HG03432 (cell line): ENCODE data around the gene CELSR2.

Experiments used
- ATAC-seq: cut with Tn5 transposase; IDR thresholded peaks from one replicate; pipeline ENCODE4 v1.9.1; 2021; ENCODE audit warnings: mild to moderate bottlenecking, moderate library complexity; ENCODE audit not compliant: unreplicated experiment

CELSR2 gene

DNA sequence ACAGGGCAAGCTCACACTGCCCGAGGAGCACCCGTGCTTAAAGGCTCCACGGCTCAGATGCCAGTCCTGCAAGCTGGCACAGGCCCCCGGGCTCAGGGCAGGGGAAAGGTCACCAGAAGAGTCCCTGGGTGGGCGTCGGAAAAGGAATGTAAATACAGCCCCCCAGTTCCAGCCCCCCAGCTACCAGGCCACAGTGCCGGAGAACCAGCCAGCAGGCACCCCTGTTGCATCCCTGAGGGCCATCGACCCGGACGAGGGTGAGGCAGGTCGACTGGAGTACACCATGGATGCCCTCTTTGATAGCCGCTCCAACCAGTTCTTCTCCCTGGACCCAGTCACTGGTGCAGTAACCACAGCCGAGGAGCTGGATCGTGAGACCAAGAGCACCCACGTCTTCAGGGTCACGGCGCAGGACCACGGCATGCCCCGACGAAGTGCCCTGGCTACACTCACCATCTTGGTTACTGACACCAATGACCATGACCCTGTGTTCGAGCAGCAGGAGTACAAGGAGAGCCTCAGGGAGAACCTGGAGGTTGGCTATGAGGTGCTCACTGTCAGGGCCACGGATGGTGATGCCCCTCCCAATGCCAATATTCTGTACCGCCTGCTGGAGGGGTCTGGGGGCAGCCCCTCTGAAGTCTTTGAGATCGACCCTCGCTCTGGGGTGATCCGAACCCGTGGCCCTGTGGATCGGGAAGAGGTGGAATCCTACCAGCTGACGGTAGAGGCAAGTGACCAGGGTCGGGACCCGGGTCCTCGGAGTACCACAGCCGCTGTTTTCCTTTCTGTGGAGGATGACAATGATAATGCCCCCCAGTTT is 1.3 kb downstream of the CELSR2 start:
- no peak for ATAC-seq

GRCh38 chr1:109251277-109252166 is 2.2 kb downstream of the CELSR2 start:
- no peak for ATAC-seq

DNA sequence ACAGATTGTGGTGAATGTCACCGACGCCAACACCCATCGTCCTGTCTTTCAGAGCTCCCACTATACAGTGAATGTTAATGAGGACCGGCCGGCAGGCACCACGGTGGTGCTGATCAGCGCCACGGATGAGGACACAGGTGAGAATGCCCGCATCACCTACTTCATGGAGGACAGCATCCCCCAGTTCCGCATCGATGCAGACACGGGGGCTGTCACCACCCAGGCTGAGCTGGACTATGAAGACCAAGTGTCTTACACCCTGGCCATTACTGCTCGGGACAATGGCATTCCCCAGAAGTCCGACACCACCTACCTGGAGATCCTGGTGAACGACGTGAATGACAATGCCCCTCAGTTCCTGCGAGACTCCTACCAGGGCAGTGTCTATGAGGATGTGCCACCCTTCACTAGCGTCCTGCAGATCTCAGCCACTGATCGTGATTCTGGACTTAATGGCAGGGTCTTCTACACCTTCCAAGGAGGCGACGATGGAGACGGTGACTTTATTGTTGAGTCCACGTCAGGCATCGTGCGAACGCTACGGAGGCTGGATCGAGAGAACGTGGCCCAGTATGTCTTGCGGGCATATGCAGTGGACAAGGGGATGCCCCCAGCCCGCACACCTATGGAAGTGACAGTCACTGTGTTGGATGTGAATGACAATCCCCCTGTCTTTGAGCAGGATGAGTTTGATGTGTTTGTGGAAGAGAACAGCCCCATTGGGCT is 3.0 kb downstream of the CELSR2 start:
- no peak for ATAC-seq

DNA sequence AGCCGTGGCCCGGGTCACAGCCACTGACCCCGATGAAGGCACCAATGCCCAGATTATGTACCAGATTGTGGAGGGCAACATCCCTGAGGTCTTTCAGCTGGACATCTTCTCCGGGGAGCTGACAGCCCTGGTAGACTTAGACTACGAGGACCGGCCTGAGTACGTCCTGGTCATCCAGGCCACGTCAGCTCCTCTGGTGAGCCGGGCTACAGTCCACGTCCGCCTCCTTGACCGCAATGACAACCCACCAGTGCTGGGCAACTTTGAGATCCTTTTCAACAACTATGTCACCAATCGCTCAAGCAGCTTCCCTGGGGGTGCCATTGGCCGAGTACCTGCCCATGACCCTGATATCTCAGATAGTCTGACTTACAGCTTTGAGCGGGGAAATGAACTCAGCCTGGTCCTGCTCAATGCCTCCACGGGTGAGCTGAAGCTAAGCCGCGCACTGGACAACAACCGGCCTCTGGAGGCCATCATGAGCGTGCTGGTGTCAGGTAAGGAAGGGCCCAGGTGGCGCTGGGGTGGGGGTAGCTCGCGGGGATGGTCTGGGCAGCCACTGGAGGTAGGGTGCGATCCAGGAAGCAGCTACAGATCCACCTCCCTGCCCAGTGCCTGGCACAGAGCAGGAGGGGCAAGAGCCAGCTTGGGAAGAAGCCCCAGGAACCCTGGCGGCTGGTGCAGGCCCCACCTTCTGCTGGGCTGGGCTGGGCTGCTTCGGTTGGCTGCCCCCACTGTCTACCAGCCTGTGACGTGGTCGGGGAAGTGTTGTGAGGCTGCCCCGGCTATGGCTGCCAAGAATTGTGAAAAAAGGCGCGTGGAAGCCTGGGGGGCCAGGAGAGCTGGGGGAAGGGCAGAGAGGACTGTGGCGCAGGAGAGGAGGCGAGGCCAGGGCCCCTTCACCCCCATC is 3.8 kb downstream of the CELSR2 start:
- no peak for ATAC-seq

DNA sequence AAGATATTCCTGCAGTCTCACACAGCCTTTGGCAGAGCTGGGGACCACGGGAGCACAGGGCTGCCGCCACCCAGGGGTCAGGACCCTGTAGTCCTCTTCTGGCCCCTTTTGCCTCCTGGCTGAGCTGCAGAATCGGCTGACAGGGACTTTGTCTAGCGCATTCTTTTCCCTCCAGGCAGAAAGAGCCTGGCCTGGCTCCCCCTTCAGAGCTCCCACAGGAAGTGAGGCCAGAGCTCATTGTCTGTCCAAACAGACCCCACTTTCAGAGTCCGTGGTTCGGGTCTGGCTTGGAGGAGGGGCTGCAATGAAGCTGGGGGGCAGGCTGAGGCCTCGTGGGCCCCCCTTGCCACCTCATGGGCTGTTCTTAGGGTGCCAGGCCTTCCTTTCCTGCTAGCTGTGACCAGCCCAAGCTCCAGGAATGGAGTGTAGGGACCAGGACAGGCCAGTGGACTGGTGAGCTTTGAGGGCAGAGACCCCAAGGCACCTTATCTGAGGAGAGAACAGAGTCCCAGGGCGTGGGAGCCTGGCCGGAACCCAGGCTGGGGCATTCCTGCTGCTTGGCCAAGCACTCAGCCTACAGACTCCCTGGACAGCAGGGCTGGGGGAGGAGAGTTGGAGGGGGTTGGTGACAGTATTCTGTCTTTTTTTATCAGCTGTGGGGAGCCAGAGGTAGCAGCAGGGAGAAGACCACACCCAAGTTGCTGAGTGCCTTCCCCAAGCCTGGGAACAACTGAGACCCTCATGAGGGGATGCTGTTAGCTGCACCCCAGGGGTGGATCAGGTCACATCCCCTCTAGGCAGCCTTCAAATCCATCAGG is 4.7 kb downstream of the CELSR2 start:
- ATAC-seq = no peak

- no peak for ATAC-seq
Observed at GRCh38 chr1:109254621-109255096, 5.3 kb downstream of the CELSR2 start.

GRCh38 chr1:109255097-109255651 is 5.8 kb downstream of the CELSR2 start:
- ATAC-seq = no peak

GRCh38 chr1:109255678-109256077 is 6.3 kb downstream of the CELSR2 start:
- no peak for ATAC-seq

DNA sequence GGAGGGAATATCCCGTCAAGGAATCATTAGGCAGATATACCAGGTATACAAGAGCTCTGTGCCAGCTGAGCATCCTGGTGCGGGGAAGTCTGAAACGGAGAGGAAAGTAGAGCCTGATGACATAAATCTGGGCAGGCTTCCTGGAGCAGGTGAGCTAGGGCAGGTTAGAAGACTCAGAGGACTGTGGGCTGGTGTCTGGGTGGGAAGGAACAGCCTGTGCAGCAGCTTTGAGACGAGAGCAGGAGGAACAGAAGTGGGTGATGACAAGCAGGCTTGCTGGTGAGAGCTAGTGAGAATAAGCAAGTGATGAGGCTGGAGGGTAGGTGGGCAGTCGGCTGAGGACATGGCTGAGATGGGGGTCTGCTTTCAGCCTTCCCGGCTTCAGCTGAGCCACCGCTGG is 6.7 kb downstream of the CELSR2 start:
- ATAC-seq = no peak

- ATAC-seq = no peak
Observed at GRCh38 chr1:109256971-109257681, 7.8 kb downstream of the CELSR2 start.

DNA sequence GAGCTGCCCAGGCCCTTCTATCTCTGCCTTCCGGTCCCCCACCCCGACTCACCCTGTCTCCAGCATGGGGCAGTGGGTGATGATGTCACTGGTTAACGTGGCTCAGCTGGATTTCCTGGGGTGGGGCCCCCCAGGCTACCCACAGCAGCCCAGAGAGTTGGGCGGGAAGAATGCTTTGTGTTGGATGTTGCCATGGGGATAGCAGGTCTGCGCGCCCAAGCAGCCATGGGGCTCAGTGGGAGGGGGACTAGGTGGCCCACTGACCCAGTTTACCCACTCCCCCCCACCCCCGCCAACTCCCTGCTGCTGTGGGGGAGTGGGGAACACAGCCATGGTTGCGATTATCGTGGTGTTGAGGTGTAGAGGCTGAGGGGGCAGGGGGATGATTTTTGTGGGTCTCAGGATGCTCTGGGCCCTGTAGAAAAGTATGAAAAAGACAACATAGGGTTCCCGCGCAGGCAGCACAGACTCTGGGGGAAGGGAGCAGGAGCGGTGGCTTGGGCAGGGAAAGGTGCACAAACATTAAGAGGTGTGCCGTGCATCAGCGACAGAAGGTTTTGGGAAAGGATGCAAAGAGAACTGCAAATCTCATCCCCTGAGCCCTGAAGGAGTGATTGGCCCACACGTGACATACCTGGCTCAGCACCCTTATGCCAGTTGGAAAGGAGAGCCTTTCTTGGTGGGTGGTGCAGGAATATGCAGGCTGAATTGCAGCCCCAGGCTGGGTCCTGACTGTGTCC is 8.5 kb downstream of the CELSR2 start:
- ATAC-seq = no peak

- no peak for ATAC-seq
Observed at GRCh38 chr1:109258481-109259466, 9.4 kb downstream of the CELSR2 start.

DNA sequence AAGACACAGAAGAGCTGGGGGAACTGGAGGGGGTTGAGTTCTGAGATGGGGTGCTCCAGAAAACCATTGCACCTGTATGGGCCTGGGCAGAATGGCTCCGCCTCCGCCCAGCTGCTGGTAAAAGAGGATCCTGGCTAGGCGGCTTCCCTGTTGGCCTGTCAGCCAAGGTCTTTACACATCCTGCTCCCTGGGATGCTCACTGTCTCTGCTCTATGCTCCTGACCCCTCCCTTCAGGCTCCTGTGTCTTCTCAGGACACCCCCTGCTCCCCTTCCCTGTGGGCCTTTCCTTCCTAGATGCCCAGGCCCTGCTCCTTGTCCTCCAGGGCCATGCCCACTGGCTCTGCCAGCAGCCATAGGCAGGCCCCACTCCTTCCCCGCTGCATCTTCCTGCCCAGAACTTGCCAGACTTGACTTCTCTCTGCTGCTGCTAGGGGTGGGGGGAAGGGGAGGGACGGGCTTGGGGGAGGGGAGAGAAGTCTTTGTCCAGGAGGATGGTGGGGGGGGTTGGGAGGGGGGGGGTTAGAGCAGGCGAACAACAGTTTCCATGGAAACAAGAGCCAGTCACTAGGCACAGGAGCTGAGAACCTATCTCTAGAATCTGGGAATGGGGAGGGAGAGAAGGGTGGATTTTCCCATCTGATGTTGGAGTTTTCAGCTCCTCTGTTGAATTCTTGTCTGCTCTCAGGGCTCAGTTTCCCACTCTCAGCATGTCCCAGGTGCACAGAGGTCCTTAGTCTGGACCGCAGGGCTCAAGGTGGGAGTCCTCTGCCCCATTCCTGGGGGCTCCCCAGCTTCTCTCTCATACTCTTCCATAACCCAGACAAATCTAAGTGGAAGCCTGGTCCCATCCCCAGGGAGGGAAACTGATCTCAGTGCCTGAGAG is 10.6 kb downstream of the CELSR2 start:
- ATAC-seq = no peak

DNA sequence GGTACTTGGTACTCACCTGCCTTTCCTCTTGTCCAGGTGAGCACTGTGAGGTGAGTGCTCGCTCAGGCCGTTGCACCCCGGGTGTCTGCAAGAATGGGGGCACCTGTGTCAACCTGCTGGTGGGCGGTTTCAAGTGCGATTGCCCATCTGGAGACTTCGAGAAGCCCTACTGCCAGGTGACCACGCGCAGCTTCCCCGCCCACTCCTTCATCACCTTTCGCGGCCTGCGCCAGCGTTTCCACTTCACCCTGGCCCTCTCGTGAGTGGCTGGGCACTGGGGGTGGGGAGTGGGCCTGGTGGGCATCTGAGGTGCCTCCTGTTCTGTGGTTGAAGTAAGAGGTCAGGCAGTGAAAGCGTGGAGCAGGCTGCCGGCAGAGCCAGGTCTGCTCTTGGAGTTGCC is 11.7 kb downstream of the CELSR2 start:
- ATAC-seq = no peak

DNA sequence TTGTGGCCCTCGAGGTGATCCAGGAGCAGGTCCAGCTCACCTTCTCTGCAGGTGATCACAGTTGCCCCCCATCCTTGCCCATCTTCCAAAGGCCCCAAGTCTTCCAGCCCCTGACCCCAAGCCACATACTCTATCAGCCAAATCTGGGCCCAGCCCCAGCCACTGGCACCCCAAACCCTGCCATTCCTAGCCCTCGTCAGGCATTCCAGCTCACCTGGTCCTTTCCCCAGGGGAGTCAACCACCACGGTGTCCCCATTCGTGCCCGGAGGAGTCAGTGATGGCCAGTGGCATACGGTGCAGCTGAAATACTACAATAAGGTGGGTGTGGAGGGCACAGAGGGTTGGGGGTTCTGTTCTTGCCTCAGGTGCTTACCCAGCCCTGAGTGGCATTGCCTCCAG is 12.2 kb downstream of the CELSR2 start:
- ATAC-seq = no peak
